ENCODE data around the gene TRIM67.

TRIM67 gene

GRCh38 chr1:231236938-231237337 is 75.1 kb downstream of the TRIM67 start:
- DNase-seq, result peak; percentile 20

- no peak for DNase-seq
These were observed 76.4 kb downstream of the TRIM67 start for GRCh38 chr1:231238298-231238697.

DNA sequence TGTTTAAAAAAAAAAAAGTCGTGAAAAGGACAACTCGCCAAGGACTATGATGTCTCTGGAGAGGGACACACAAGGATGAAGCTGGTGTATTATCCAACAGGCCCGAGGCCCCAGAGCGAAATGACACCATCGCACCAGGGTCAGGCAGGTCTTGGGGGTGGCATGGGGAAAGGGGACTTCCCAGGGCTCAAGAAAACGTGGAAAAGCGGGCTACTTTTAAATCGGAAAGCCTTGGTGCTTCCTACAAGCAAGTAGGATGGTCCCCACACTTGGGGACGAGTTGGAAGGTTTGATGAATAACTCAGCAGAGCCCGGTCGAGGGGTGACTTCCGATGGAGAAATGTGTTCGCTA is 78.6 kb downstream of the TRIM67 start:
- no peak for DNase-seq

DNA sequence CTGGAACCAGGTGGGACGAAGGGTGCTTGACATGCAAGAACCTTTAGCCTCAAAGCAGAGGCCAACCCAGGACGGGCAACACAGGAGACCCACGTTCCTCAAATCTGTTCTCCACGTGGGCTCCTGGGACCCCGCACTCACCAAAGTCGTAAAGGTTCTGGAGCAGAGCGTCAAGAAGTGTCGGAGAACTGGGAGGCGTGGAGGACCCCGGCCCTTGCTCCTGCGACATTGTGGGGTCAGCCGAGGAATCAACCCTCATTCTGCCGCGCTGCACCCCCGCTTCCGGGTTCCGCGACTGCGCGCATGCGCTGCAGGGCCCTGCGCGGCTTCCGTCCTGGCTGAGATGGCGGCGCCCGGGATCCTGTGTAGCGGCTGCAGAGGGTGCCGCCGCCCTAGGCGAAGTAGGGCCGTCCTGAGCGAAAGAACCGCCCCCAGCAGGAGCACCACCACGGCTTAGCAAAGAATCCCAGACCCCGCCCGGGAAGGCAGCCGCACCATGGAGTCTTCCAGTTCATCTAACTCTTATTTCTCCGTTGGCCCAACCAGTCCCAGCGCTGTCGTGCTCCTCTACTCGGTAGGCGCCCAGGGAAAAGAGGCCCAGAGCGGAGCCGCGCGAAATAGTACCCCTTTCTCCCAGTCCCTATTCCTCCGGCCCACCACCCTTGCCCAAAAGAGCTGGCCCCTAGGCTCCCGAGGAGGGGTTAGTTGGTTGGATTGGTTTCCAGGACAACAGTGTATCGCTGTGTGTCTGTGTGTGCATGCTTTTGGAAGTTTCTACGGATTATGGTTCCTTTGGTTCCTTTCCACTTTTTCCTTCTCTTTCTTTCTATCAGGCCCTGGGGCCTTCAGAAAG is 79.3 kb downstream of the TRIM67 start, which contains the start of gene GNPAT:
Gene GNPAT, plus strand, starts transcription at position 330 of the 853 bp plus-strand sequence. Its CDS starts 167 bp downstream, at position 497.
- DNase-seq, result peak; percentile 90

DNA sequence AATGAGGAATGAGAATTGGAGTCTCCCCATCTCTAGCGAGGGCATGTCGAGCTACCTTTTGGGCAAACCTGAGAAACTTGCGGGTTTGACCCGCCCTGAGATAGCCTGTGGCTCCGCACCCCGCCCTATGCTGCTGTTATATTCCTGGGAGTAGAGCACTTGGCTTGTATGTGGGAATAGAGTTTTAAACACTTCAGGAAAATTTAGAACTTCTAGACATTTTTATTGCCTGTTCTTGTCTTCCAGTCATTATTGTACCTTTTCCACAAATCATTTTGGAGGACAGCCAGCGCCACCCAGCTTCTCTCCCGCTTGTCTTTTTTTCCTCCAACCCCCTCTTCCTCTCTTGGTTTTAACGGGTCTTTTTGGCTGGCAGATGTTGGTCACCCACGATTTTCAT is 79.9 kb downstream of the TRIM67 start:
- peak; percentile 52 for DNase-seq

- no peak for DNase-seq
These were observed 80.8 kb downstream of the TRIM67 start for GRCh38 chr1:231242516-231243198.

DNA sequence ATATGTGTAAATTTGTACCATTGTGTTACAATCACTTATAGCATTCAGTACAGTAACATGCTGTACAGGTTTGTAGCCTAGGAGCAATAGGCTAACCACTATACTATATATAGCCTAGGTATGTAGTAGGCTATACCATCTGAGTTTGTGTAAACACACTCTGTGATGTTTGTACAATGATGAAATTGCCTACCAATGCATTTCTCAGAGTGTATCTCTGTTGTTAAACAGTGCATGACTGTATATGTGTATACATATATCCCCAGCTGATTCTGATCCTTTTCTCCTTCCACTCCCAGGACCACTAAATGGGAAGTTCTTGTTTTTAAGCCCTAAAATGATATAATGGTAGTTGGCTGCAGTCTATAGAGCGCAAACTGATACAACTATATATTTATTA is 86.9 kb downstream of the TRIM67 start:
- DNase-seq, result peak; percentile 81

DNA sequence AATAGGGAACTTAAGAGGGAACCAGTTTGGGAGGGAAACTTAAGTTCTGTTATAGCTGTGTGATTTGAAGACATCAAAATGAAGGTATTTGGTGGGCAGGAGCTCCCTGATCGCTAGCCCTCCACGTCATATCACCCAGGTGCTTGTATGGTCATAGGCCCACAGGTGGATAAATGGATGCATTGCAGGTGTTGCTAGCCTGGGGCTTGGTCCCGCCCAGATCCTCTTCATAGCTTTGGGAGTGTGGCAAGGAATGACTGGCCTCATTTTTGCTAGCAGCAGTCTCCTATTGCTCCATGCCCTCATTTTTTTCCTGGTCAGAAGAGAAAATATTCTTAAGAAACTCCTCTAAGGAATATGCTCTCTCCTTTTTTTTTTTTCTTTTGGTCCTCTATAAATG is 90.5 kb downstream of the TRIM67 start:
- no peak for DNase-seq

DNA sequence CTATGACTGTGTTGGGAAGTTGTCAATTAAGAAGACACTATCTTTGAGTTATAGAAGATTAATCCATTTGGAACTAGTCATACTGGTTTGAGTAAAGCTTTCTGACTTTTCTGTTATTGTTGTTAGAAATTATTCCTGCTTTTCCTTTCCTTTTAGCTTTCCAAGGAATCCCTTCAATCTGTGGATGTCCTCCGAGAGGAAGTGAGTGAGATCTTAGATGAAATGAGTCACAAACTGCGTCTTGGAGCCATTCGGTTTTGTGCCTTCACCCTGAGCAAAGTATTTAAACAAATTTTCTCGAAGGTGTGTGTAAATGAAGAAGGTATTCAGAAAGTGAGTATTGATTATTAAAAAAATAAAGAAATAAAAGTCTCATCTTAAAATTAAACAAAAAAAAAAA is 98.5 kb downstream of the TRIM67 start:
- DNase-seq, result no peak

- DNase-seq, result peak; percentile 8
These were observed 102.8 kb downstream of the TRIM67 start for GRCh38 chr1:231264642-231265041.

GRCh38 chr1:231265379-231265778 is 103.5 kb downstream of the TRIM67 start:
- DNase-seq, result no peak

- no peak for DNase-seq
These were observed 105.0 kb downstream of the TRIM67 start for GRCh38 chr1:231266811-231267322.
